Umbilical cord (tissue), 2 donors: ENCODE data around the gene MDM2. TPM values are rescaled to one million over a fixed set of nuclear protein-coding genes. Genes with fewer than 3 reads are reported as not detected.
"Not testable (repeated sequence)": the region's sequence is repeated elsewhere in the genome, so short reads cannot be mapped to it uniquely, and the experiment has no call there.

Experiments used
- DNase-seq: peaks from one replicate; pipeline ENCODE4 v3.0.0-alpha.2; 2015; ENCODE audit warnings: low spot score
- total RNA-seq: library from RNA; depleted of rRNA; stranded (reverse); fragments of >200 nt; gene quantifications from one replicate; pipeline ENCODE4 v1.2.3, GENCODE V29; 2014; ENCODE audit warnings: low replicate concordance; ENCODE audit not compliant: insufficient read depth

Gene MDM2
- total RNA-seq, 1 donor from 2014 or later: 52.5 TPM

- no peak for DNase-seq
Observed at GRCh38 chr12:68825569-68826217, 17.7 kb downstream of the MDM2 start.

GRCh38 chr12:68827895-68828671 lies 20.1 kb downstream of the MDM2 start:
- no peak for DNase-seq

- no peak for DNase-seq
Observed at GRCh38 chr12:68828672-68829068, 20.7 kb downstream of the MDM2 start.

GRCh38 chr12:68831272-68831671 lies 23.3 kb downstream of the MDM2 start:
- no peak for DNase-seq

- DNase-seq: no peak
Observed at GRCh38 chr12:68831751-68832503, 23.9 kb downstream of the MDM2 start.

GRCh38 chr12:68832504-68832867 lies 24.5 kb downstream of the MDM2 start:
- no peak for DNase-seq

- no peak for DNase-seq
Observed at GRCh38 chr12:68833508-68833907, 25.5 kb downstream of the MDM2 start.

- DNase-seq: no peak
Observed at GRCh38 chr12:68835333-68835908, 27.4 kb downstream of the MDM2 start.

GRCh38 chr12:68837215-68837614 lies 29.2 kb downstream of the MDM2 start:
- no peak for DNase-seq

- DNase-seq: no peak
Observed at GRCh38 chr12:68838046-68838886, 30.3 kb downstream of the MDM2 start.

- no peak for DNase-seq
Observed at GRCh38 chr12:68839183-68840147, 31.5 kb downstream of the MDM2 start.

- not testable (repeated sequence) for DNase-seq
Observed at GRCh38 chr12:68841175-68841574, 33.2 kb downstream of the MDM2 start.

- no peak for DNase-seq
Observed at GRCh38 chr12:68841717-68842116, 33.7 kb downstream of the MDM2 start.

- no peak for DNase-seq
Observed at GRCh38 chr12:68842123-68842522, 34.1 kb downstream of the MDM2 start.

GRCh38 chr12:68842784-68843567 lies 35.0 kb downstream of the MDM2 start:
- no peak for DNase-seq

GRCh38 chr12:68844318-68844745 lies 36.4 kb downstream of the MDM2 start:
- DNase-seq: no peak

GRCh38 chr12:68844788-68845695 lies 37.1 kb downstream of the MDM2 start:
- DNase-seq: no peak

GRCh38 chr12:68846811-68847210 lies 38.8 kb downstream of the MDM2 start:
- no peak for DNase-seq
